HEK293T (cell line): ENCODE data around the gene SH3BP2.

Experiments
- ARNT ChIP-seq: fragments of 450-650 bp; IDR thresholded peaks from 2 replicates; pipeline ENCODE4 v1.6.1; 2017; ENCODE audit warnings: mild to moderate bottlenecking
- BHLHE40 ChIP-seq: fragments of 450-650 bp; IDR thresholded peaks from 2 replicates; pipeline ENCODE4 v1.6.1; 2016; ENCODE audit warnings: mild to moderate bottlenecking, moderate library complexity, borderline replicate concordance
- FOXK2 ChIP-seq: fragments of 450-650 bp; IDR thresholded peaks from 2 replicates; pipeline ENCODE4 v1.6.1; 2016; ENCODE audit warnings: mild to moderate bottlenecking
- HDGF ChIP-seq: fragments of 450-650 bp; IDR thresholded peaks from 2 replicates; pipeline ENCODE4 v1.6.1; 2017; ENCODE audit warnings: antibody characterized with exemption, borderline replicate concordance
- NFRKB ChIP-seq: fragments of 450-650 bp; IDR thresholded peaks from 2 replicates; pipeline ENCODE4 v1.6.1; 2016; ENCODE audit warnings: mild to moderate bottlenecking, moderate library complexity
- SUZ12 ChIP-seq: fragments of 450-650 bp; IDR thresholded peaks from 2 replicates; pipeline ENCODE4 v1.6.1; 2016; ENCODE audit warnings: mild to moderate bottlenecking

DNA sequence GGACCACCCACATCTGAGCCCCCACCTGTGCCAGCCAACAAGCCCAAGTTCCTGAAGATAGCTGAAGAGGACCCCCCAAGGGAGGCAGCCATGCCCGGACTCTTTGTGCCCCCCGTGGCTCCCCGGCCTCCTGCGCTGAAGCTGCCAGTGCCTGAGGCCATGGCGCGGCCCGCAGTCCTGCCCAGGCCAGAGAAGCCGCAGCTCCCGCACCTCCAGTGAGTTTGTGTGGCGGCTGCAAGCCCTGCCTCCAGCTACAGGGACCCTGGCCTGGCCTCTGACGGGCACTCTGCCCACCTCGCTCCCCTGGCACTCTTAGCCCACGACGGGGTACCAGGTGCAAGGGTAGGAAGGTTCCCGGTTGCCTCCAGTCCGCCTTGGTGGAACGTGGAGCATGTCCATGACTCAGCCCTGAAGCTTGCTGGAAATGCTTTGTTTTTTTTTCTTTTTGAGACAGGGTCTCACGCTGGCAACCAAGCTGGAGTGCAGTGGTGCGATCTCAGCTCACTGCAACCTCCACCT is 37.1 kb downstream of the SH3BP2 start:
- TF ChIP-seq BHLHE40 (no peak), FOXK2 (no peak), ARNT (no peak), HDGF (no peak), SUZ12 (no peak), NFRKB (no peak)
